ENCODE measurements around the gene BID.

- TF ChIP-seq CTCF (conservative IDR thresholded peaks at IDR 0.05; ENCODE audit: low read depth, low read length) (no peak), RCOR1 (IDR thresholded peaks at IDR 0.05; ENCODE audit: insufficient replicate concordance, low read length) (no peak)
Observed at GRCh38 chr22:17786435-17787161, 12.3 kb upstream of the BID start.
